HG02588 (cell line): ENCODE measurements around the gene MYO7B.

ENCODE experiments used
- ATAC-seq: cut with Tn5 transposase; IDR thresholded peaks from one replicate; pipeline ENCODE4 v1.9.1; 2021; ENCODE audit warnings: mild to moderate bottlenecking, moderate library complexity; ENCODE audit not compliant: unreplicated experiment

The MYO7B gene

GRCh38 chr2:127646487-127647241, 111.2 kb downstream of the MYO7B start:
- no peak for ATAC-seq

GRCh38 chr2:127647242-127648190, 112.0 kb downstream of the MYO7B start:
- no peak for ATAC-seq

- ATAC-seq: no peak
These were observed 112.8 kb downstream of the MYO7B start for GRCh38 chr2:127648321-127648720.

- ATAC-seq: no peak
These were observed 113.7 kb downstream of the MYO7B start for GRCh38 chr2:127649100-127649611.

GRCh38 chr2:127649684-127650040, 114.2 kb downstream of the MYO7B start:
- peak; percentile 61 for ATAC-seq

GRCh38 chr2:127650041-127650784, 114.7 kb downstream of the MYO7B start:
- no peak for ATAC-seq

GRCh38 chr2:127650785-127651380, 115.4 kb downstream of the MYO7B start:
- ATAC-seq: no peak

- ATAC-seq: no peak
These were observed 115.9 kb downstream of the MYO7B start for GRCh38 chr2:127651381-127651809.

GRCh38 chr2:127651971-127652550, 116.6 kb downstream of the MYO7B start:
- no peak for ATAC-seq

GRCh38 chr2:127652786-127653357, 117.4 kb downstream of the MYO7B start:
- ATAC-seq: no peak

GRCh38 chr2:127653421-127654083, 118.1 kb downstream of the MYO7B start:
- ATAC-seq: no peak

- no peak for ATAC-seq
These were observed 118.8 kb downstream of the MYO7B start for GRCh38 chr2:127654084-127654837.

GRCh38 chr2:127654838-127655175, 119.3 kb downstream of the MYO7B start:
- no peak for ATAC-seq

GRCh38 chr2:127655209-127656073, 120.0 kb downstream of the MYO7B start:
- no peak for ATAC-seq

GRCh38 chr2:127656569-127657231, 121.2 kb downstream of the MYO7B start:
- ATAC-seq: no peak

- no peak for ATAC-seq
These were observed 121.7 kb downstream of the MYO7B start for GRCh38 chr2:127657232-127657595.

GRCh38 chr2:127658146-127658545, 122.7 kb downstream of the MYO7B start:
- no peak for ATAC-seq
